Astrocyte (in vitro differentiated cells and primary cell): ENCODE data around the gene PPIL6.

Source experiments
- EZH2 ChIP-seq: IDR thresholded peaks from 2 replicates; pipeline ENCODE4 v1.6.1; 2012; ENCODE audit warnings: mild to moderate bottlenecking, low read length, inconsistent platforms; ENCODE audit not compliant: insufficient read depth
- TF ChIP-seq, protein P1 (sequence below): IDR thresholded peaks from 2 replicates; pipeline ENCODE4 v1.5.1; 2011; ENCODE audit warnings: low read depth, mild to moderate bottlenecking, inconsistent platforms, low read length, moderate library complexity; ENCODE audit not compliant: insufficient read depth

DNA sequence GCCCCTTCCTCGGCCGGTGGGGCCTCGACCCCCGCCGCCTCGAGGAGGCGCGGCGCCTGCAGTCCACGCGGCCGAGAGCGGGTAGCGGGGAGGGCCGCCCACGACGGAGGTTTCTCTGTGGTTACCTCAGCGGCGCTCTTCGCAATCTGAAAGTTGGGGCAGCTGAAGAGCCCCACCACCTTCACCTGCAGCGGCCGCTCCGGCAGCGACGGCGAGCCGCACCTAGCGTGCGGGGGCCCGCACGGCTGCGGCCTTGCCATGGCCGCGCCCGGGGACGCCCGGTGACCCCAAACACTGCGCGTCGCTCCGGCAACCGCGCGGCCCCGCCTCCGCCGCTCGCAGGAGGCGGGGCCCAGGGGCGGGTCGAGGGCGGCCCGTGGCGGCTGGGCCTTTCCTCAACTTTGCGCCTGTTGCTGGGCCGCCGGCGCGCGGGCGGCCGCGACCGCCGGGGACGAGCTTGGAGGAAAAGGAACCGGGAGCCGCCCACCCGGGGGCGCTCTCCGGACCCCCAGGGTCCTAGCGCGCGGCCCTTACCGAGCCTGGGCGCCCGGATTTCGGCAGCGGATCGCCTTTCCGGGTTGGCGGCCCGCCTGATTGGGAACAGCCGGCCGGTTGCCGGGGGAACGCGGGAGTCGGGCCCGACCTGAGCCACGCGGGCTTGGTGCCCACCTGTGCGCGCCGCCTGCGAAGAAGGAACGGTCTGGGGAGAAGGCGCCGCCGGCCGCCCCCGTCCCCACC is at the start of gene PPIL6, which contains the start of gene SMPD2:
- TF ChIP-seq, protein P1, sequence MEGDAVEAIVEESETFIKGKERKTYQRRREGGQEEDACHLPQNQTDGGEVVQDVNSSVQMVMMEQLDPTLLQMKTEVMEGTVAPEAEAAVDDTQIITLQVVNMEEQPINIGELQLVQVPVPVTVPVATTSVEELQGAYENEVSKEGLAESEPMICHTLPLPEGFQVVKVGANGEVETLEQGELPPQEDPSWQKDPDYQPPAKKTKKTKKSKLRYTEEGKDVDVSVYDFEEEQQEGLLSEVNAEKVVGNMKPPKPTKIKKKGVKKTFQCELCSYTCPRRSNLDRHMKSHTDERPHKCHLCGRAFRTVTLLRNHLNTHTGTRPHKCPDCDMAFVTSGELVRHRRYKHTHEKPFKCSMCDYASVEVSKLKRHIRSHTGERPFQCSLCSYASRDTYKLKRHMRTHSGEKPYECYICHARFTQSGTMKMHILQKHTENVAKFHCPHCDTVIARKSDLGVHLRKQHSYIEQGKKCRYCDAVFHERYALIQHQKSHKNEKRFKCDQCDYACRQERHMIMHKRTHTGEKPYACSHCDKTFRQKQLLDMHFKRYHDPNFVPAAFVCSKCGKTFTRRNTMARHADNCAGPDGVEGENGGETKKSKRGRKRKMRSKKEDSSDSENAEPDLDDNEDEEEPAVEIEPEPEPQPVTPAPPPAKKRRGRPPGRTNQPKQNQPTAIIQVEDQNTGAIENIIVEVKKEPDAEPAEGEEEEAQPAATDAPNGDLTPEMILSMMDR = no peak
- no peak for TF ChIP-seq EZH2
